Body of pancreas (tissue), 4 donors: ENCODE data around the gene NWD2. TPM values are rescaled to one million over a fixed set of nuclear protein-coding genes. Genes with fewer than 3 reads are reported as not detected.

ENCODE experiments used
- ATAC-seq: fragments of 150-250 bp; one replicate; pipeline ENCODE4 v1.9.1; 2016
- DNase-seq, 4 donors: peaks; one replicate each; pipeline ENCODE4 v3.0.0-alpha.2; 2019
- H3K27ac ChIP-seq, 4 donors: fragments of 200-600 bp; sonication (generic); 1 replicate in 3 of 4; 2 replicates in 1 of 4; pipeline versions ENCODE4 v1.5.1 to v1.6.1; 2016 to 2019; ENCODE audit warnings: mild to moderate bottlenecking in 1 of 4, mixed read lengths in 1 of 4, moderate library complexity in 1 of 4
- H3K27me3 ChIP-seq, 2 donors: fragments of 200-600 bp; sonication (generic); one replicate each; pipeline ENCODE4 v1.6.0; 2016; ENCODE audit warnings: mild to moderate bottlenecking in 1 of 2
- H3K36me3 ChIP-seq, 2 donors: fragments of 200-600 bp; sonication (generic); replicated peaks in 1 of 2; 2 replicates each; pipeline ENCODE4 v1.5.1; 2016; ENCODE audit warnings: low read depth in 2 of 2; ENCODE audit not compliant: insufficient read depth in 1 of 2
- H3K4me1 ChIP-seq: fragments of 200-600 bp; sonication (generic); one replicate; pipeline ENCODE4 v1.6.0; 2016
- H3K4me3 ChIP-seq, 2 donors: fragments of 200-600 bp; sonication (generic); 1 replicate in 1 of 2; 2 replicates in 1 of 2; pipeline ENCODE4 v1.5.1; 2016 to 2019
- H3K9me3 ChIP-seq, 3 donors: fragments of 200-600 bp; sonication (generic); 1 replicate in 2 of 3; 2 replicates in 1 of 3; pipeline ENCODE4 v1.5.1; 2016
- POLR2A ChIP-seq, 3 donors: fragments of 450-650 bp; IDR thresholded peaks; one replicate each; pipeline ENCODE4 v1.6.1; 2016; ENCODE audit warnings: antibody characterized with exemption in 3 of 3, mild to moderate bottlenecking in 2 of 3
- WGBS, 2 donors: methylation state at CpG; one replicate each; pipeline ENCODE4 v1.1.5; 2017; 5-methylcytosine and 5-hydroxymethylcytosine counted together
- intact Hi-C: fragments of 100-400 bp; cut with DNase I; formaldehyde crosslinking; loops from one replicate; pipeline ENCODE4 v1.15.1; 2023
- total RNA-seq, 2 donors: library from RNA; depleted of rRNA; stranded (reverse); fragments of >200 nt; gene quantifications; one replicate each; pipeline ENCODE4 v1.1.0, GENCODE V29; 2016
- TF ChIP-seq, protein P1 (sequence below), 7 experiments: fragments of 450-650 bp in 4 of 7; fragments of 200-600 bp in 3 of 7; sonication (generic) in 3 of 7; IDR thresholded peaks; one replicate each; pipeline ENCODE4 v1.5.1; 2016 to 2019; ENCODE audit warnings: antibody characterized with exemption in 7 of 7

NWD2 gene
- total RNA-seq, 2 donors from 2014 or later, result 0.26 to 4.0 TPM

DNA sequence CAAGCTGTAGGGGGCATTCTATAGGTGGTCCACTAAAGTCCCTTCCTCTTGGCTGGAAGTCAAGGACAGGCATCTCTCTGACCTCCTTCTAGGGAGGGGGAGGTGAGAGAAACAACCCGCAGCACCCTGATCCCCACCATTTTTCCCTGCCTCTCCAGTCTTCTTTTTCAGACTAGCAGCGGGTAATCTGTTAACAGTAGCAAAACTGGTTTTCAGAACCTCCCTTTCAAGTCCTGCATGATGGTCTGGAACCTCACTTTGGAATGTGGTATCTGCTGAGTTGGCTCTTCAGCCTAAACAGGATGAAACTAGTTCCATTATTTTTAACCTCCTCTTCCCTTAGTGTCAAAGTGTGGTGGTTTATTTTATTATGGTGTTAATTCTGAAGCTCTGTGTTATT is 196.0 kb downstream of the NWD2 start:
- Histone ChIP-seq H3K36me3 (no peaks in the 10 kb centered on the region), H3K9me3 (no peaks in the 10 kb centered on the region), H3K27me3 (no peaks in the 10 kb centered on the region), H3K4me1 (peaks cover 19% of the 10 kb centered on the region), H3K27ac (no peak overlapping the region), H3K4me3 (no peak overlapping the region)
- ATAC-seq, result no peak
- DNase-seq, result no peak
- intact Hi-C loops, result loop anchor here (10.0 kb wide), 1 partner anchor 124 kb away; no protein-coding TSS in a partner anchor
- TF ChIP-seq, protein P1, sequence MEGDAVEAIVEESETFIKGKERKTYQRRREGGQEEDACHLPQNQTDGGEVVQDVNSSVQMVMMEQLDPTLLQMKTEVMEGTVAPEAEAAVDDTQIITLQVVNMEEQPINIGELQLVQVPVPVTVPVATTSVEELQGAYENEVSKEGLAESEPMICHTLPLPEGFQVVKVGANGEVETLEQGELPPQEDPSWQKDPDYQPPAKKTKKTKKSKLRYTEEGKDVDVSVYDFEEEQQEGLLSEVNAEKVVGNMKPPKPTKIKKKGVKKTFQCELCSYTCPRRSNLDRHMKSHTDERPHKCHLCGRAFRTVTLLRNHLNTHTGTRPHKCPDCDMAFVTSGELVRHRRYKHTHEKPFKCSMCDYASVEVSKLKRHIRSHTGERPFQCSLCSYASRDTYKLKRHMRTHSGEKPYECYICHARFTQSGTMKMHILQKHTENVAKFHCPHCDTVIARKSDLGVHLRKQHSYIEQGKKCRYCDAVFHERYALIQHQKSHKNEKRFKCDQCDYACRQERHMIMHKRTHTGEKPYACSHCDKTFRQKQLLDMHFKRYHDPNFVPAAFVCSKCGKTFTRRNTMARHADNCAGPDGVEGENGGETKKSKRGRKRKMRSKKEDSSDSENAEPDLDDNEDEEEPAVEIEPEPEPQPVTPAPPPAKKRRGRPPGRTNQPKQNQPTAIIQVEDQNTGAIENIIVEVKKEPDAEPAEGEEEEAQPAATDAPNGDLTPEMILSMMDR (IDR thresholded peaks at IDR 0.05), result no peak
- no peak for TF ChIP-seq POLR2A (IDR thresholded peaks at IDR 0.05)
- WGBS, 2 donors, result 82 to 89% methylated on average over 2 of the region's 2 CpGs

DNA sequence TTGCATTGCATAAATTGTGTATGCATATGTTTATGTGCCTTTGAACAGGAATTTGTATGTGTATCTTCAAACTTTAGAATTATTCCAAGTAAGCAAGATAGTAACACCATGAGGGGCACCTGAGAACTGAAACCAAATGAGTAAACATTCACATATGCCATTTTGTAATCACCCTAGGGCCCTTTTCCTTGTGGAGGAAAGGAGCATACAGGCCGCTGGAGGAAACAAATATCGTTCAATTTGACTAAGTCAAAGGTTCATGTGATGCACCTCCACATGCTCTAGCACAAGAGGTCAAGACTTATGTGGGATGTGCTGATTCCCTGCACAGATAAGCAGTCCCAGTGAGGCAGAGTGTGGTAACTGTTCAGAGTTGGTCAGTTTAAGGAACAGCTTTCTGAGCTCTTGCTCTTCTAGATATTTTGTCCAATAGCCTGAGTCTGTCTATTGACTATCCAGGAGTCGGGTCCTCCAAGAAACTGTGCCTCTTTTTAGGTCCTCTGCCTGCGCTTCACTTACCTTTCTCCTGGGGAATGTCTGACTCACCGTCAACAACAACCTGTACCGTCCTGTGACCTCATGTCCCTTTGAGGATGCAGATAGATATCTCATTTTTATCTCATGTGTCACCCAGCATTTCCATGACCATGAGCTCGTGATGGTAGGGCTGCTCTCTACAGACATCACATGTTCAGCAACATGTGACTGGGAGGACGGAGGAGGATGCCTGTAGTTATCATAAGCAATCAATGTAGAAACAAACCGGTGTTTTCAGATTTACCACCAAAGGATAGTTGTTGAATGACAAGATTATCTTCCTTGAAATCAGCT is 196.9 kb downstream of the NWD2 start:
- DNase-seq (no peak), ATAC-seq (peak; percentile 27)
- Histone ChIP-seq H3K9me3 (no peaks in the 10 kb centered on the region), H3K4me3 (no peak overlapping the region), H3K4me1 (peaks cover 19% of the 10 kb centered on the region), H3K27ac (no peak overlapping the region), H3K36me3 (no peaks in the 10 kb centered on the region), H3K27me3 (no peaks in the 10 kb centered on the region)
- intact Hi-C loops, result loop anchor here (10.0 kb wide), 1 partner anchor 123 kb away; no protein-coding TSS in a partner anchor
- TF ChIP-seq, protein P1 (IDR thresholded peaks at IDR 0.05), result no peak
- no peak for TF ChIP-seq POLR2A (IDR thresholded peaks at IDR 0.05)
- 72 to 78% methylated on average over 9 of the region's 9 CpGs for WGBS, 2 donors

DNA sequence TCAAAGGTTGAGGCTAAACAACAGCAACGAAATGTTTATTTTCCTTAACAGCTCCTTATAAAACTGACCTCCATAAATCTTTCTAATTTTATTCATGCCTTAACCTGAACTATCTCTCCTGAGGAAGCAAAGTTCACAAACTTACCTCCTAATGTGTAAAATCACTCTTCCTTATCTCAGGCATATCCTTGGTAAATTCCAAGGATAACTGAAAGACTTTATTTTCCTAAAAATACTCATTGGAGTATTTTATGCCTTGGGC is 197.4 kb downstream of the NWD2 start:
- Histone ChIP-seq H3K36me3 (no peaks in the 10 kb centered on the region), H3K27ac (no peak overlapping the region), H3K4me1 (peaks cover 19% of the 10 kb centered on the region), H3K4me3 (no peak overlapping the region), H3K27me3 (no peaks in the 10 kb centered on the region), H3K9me3 (no peaks in the 10 kb centered on the region)
- no peak for TF ChIP-seq POLR2A (IDR thresholded peaks at IDR 0.05)
- TF ChIP-seq, protein P1 (IDR thresholded peaks at IDR 0.05), result no peak
- DNase-seq (no peak), ATAC-seq (no peak)
- WGBS, 2 donors, result 25 to 34% methylated on average over 1 of the region's 1 CpG
- intact Hi-C loops, result loop anchor here (10.0 kb wide), 1 partner anchor 123 kb away; no protein-coding TSS in a partner anchor

DNA sequence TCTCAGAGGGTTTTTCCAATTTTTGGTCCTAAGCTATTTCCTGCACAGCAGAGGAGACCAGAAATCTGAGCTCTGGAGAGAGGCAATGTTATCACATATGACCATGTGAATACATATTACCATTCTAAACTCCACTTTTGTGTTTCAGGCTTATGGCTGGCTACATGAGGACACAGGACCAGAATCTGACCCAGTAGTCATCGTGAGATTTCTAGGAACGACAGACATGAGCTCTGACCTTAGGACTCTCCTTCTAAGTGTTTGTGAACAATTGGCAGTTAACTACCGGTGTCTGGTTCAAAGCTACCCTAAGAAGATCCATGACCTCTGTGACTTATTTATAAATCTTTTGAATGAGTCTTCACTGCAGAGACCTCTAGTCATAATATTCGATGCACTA is 198.6 kb downstream of the NWD2 start:
- TF ChIP-seq, protein P1 (IDR thresholded peaks at IDR 0.05), result no peak
- TF ChIP-seq POLR2A (IDR thresholded peaks at IDR 0.05), result no peak
- Histone ChIP-seq H3K27ac (no peak overlapping the region), H3K9me3 (no peaks in the 10 kb centered on the region), H3K4me1 (peaks cover 19% of the 10 kb centered on the region), H3K27me3 (no peaks in the 10 kb centered on the region), H3K4me3 (no peak overlapping the region), H3K36me3 (no peaks in the 10 kb centered on the region)
- ATAC-seq, result no peak
- intact Hi-C loops, result loop anchor here (10.0 kb wide), 1 partner anchor 122 kb away; no protein-coding TSS in a partner anchor
- no peak for DNase-seq
- 87 to 88% methylated on average over 4 of the region's 4 CpGs for WGBS, 2 donors

DNA sequence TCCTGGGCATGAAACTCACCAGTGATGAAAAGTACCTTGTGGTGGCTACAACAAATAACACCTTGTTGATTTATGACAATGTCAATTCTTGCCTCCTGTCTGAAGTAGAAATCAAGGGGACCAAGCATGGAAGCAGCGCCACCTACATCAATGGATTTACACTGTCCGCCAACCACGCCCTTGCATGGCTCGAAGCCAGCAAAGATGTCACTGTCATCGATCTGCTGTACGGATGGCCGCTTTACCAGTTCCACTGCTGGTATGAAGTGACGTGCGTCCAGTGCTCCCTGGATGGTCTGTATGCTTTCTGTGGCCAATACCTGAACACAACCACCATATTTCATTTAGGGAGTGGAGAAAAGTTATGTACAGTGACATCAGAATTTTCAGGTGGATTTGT is 200.5 kb downstream of the NWD2 start:
- no peaks in the 10 kb centered on the region for H3K36me3 ChIP-seq
- intact Hi-C loops, result loop anchor here (10.0 kb wide), 1 partner anchor 120 kb away; no protein-coding TSS in a partner anchor
- no peaks in the 10 kb centered on the region for H3K27me3 ChIP-seq
- ATAC-seq, result no peak
- no peaks in the 10 kb centered on the region for H3K9me3 ChIP-seq
- no peak for DNase-seq
- no peaks in the 10 kb centered on the region for H3K4me1 ChIP-seq
- no peak overlapping the region for H3K4me3 ChIP-seq
- no peak for TF ChIP-seq POLR2A (IDR thresholded peaks at IDR 0.05)
- TF ChIP-seq, protein P1 (IDR thresholded peaks at IDR 0.05), result no peak
- H3K27ac ChIP-seq, result no peak overlapping the region
- WGBS, 2 donors, result 85 to 98% methylated on average over 9 of the region's 9 CpGs
